ENCODE data around the gene STARD5.

- TF ChIP-seq GATA2 (IDR thresholded peaks at IDR 0.05; ENCODE audit: low read depth, low read length) (no peak), GATA3 (IDR thresholded peaks at IDR 0.05; ENCODE audit: low read depth, low read length) (no peak)
These were observed 15.7 kb downstream of the STARD5 start for GRCh38 chr15:81308260-81308659.

Data from SH-SY5Y (cell line).